ENCODE data around the gene FBXW5. TPM values are rescaled to one million over a fixed set of nuclear protein-coding genes. Genes with fewer than 3 reads are reported as not detected.
A peak's percentile ranks its signal among the peaks of the same experiment; 100 is the strongest.

The FBXW5 gene
- 40.9 TPM for polyA plus RNA-seq (2012; ENCODE audit: low read depth, missing spikeins)

DNA sequence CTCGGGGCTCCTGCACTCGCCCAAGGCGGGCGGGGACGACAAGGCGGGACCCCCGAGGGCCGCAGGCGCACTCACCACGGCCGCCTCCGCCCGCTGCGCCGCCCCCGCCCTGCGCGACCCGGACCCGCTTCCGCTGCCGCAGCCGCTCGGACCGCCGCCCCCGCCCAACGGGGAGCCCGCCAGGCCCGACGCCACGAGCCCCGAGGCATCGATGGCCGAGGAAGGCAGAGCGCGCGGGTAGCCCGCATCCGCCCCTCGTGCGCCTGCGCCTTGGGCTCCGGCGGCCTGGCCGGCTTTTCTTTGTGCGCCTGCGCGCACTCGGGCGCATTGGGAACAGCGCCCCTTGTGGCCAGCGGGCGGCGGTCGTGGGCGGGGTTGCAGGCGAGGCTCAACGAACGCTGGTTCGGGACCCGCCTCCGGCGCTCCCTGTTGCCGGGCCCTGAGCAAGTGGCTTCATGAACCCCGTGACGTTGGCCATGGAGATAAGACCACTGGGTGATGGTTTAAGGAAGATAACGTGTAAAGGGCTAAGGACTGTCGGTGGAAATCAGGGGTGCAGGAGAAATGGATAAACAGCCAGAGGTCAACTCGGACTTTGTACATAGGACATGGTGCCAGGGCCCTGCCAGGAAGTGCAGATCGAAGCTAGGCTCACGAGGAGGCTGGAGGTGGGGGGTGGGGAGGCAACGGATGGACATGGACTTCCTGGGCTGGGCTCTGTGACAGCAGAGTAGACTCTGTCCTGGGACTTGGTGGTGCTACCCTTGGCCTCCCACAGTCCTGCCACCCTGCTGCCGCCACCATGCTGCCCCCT is at the start of gene FBXW5, which contains the start of gene C8G:
Gene FBXW5, minus strand, starts transcription at position 220 of the 814 bp plus-strand sequence. CDS start 655 bp downstream, outside the sequence.
Gene C8G, plus strand, starts transcription at position 725 of the 814 bp plus-strand sequence. Its CDS starts 78 bp downstream, at position 803.
- DNase-seq (ENCODE audit: insufficient read length, low spot score) (peak; percentile 100), FAIRE-seq (peak; percentile 99)
- TF ChIP-seq POLR2A (IDR thresholded peaks at IDR 0.05; ENCODE audit: low read depth, low read length) (no peak), POLR2AphosphoS5 (IDR thresholded peaks at IDR 0.05; ENCODE audit: low read depth, low read length) (peak; percentile 43; the same call in 1 of the 2 replicates), SPI1 (IDR thresholded peaks at IDR 0.05; ENCODE audit: low read depth, low read length) (no peak), TAF1 (IDR thresholded peaks at IDR 0.05; ENCODE audit: low read depth, low read length) (peak; percentile 33; the same call in 1 of the 2 replicates), POU2F2 (IDR thresholded peaks at IDR 0.05; ENCODE audit: low read depth, low read length) (0 out of 2 replicates have a peak, but pooled peaks have one; percentile 39), PAX5 (IDR thresholded peaks at IDR 0.05; ENCODE audit: insufficient read depth, low read length, severe bottlenecking) (peak; percentile 36)

GRCh38 chr9:136992819-136993369 is 48.4 kb upstream of the FBXW5 start:
- no peak for DNase-seq (ENCODE audit: insufficient read length, low spot score)
- TF ChIP-seq POLR2AphosphoS5 (IDR thresholded peaks at IDR 0.05; ENCODE audit: low read depth, low read length) (no peak), POU2F2 (IDR thresholded peaks at IDR 0.05; ENCODE audit: low read depth, low read length) (no peak), SPI1 (IDR thresholded peaks at IDR 0.05; ENCODE audit: low read depth, low read length) (no peak), TAF1 (IDR thresholded peaks at IDR 0.05; ENCODE audit: low read depth, low read length) (no peak)
- no peak for FAIRE-seq

GRCh38 chr9:136991993-136992818 is 47.7 kb upstream of the FBXW5 start, which contains the start of gene PAXX:
TSS of gene PAXX (plus strand) at chr9:136992422. CDS start at chr9:136992444, 22 bp downstream.
- TF ChIP-seq PAX5 (IDR thresholded peaks at IDR 0.05; ENCODE audit: insufficient read depth, low read length, severe bottlenecking) = no peak
- TF ChIP-seq POLR2A (IDR thresholded peaks at IDR 0.05; ENCODE audit: low read depth, low read length) = 0 out of 2 replicates have a peak, but pooled peaks have one; percentile 19
- TF ChIP-seq TAF1 (IDR thresholded peaks at IDR 0.05; ENCODE audit: low read depth, low read length) = no peak
- no peak for TF ChIP-seq SPI1 (IDR thresholded peaks at IDR 0.05; ENCODE audit: low read depth, low read length)
- TF ChIP-seq POLR2AphosphoS5 (IDR thresholded peaks at IDR 0.05; ENCODE audit: low read depth, low read length) = no peak
- TF ChIP-seq POU2F2 (IDR thresholded peaks at IDR 0.05; ENCODE audit: low read depth, low read length) = no peak
- DNase-seq (ENCODE audit: insufficient read length, low spot score) = peak; percentile 99
- peak; percentile 95 for FAIRE-seq

DNA sequence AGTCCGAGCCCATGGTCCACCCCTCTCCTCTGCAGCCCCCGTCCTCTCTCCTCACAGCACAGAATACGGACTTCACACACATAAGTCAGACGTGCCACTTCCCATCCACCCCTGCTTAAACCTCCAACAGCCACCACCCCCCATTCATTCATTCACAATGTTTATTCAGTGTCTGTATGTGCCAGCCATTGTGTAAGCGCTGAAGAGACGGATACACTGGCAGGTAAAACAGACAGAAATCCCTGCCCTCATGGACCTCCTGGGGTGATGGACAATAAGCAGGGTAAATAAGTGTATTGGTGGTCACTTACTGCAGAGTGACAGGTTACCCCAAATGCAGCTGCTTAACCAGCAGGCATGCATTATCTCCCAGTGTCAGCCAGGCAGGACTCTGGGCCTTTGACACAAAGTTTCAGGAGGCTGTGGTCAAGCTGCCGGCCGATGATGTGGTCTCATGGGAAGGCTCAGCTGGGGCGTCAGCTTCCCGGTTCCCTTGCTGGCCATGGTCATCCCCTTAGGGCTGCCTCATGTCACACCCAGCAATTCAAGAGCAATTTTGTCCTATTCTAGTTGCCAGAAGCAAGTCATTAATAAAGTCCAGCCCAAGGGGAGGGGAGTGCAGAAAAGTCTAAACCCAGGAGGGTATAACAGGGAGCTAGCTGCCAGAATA is 45.8 kb upstream of the FBXW5 start:
- no peak for TF ChIP-seq POU2F2 (IDR thresholded peaks at IDR 0.05; ENCODE audit: low read depth, low read length)
- no peak for TF ChIP-seq POLR2A (IDR thresholded peaks at IDR 0.05; ENCODE audit: low read depth, low read length)
- no peak for TF ChIP-seq POLR2AphosphoS5 (IDR thresholded peaks at IDR 0.05; ENCODE audit: low read depth, low read length)
- no peak for FAIRE-seq
- DNase-seq (ENCODE audit: insufficient read length, low spot score) = no peak

- DNase-seq (ENCODE audit: insufficient read length, low spot score) (no peak), FAIRE-seq (no peak)
Observed at GRCh38 chr9:136988872-136989271, 44.3 kb upstream of the FBXW5 start.

GRCh38 chr9:136985853-136986252 is 41.3 kb upstream of the FBXW5 start:
- FAIRE-seq = no peak
- TF ChIP-seq POU2F2 (IDR thresholded peaks at IDR 0.05; ENCODE audit: low read depth, low read length) (no peak), POLR2AphosphoS5 (IDR thresholded peaks at IDR 0.05; ENCODE audit: low read depth, low read length) (no peak), SPI1 (IDR thresholded peaks at IDR 0.05; ENCODE audit: low read depth, low read length) (no peak), POLR2A (IDR thresholded peaks at IDR 0.05; ENCODE audit: low read depth, low read length) (no peak), PAX5 (IDR thresholded peaks at IDR 0.05; ENCODE audit: insufficient read depth, low read length, severe bottlenecking) (no peak), TAF1 (IDR thresholded peaks at IDR 0.05; ENCODE audit: low read depth, low read length) (no peak)

More at GRCh38 chr9:136988872-136989271, 44.3 kb upstream of the FBXW5 start:
- TF ChIP-seq PAX5 (IDR thresholded peaks at IDR 0.05; ENCODE audit: insufficient read depth, low read length, severe bottlenecking) (no peak), POLR2A (IDR thresholded peaks at IDR 0.05; ENCODE audit: low read depth, low read length) (no peak), POU2F2 (IDR thresholded peaks at IDR 0.05; ENCODE audit: low read depth, low read length) (no peak), SPI1 (IDR thresholded peaks at IDR 0.05; ENCODE audit: low read depth, low read length) (no peak), TAF1 (IDR thresholded peaks at IDR 0.05; ENCODE audit: low read depth, low read length) (no peak), POLR2AphosphoS5 (IDR thresholded peaks at IDR 0.05; ENCODE audit: low read depth, low read length) (no peak)

GRCh38 chr9:136985027-136985602 is 40.6 kb upstream of the FBXW5 start:
- FAIRE-seq = no peak
- DNase-seq (ENCODE audit: insufficient read length, low spot score) = no peak
- TF ChIP-seq SPI1 (IDR thresholded peaks at IDR 0.05; ENCODE audit: low read depth, low read length) = no peak

More at GRCh38 chr9:136985853-136986252, 41.3 kb upstream of the FBXW5 start:
- no peak for DNase-seq (ENCODE audit: insufficient read length, low spot score)

GRCh38 chr9:136984464-136985026 is 40.0 kb upstream of the FBXW5 start:
- TF ChIP-seq SPI1 (IDR thresholded peaks at IDR 0.05; ENCODE audit: low read depth, low read length) (no peak), POLR2AphosphoS5 (IDR thresholded peaks at IDR 0.05; ENCODE audit: low read depth, low read length) (no peak), POU2F2 (IDR thresholded peaks at IDR 0.05; ENCODE audit: low read depth, low read length) (no peak), PAX5 (IDR thresholded peaks at IDR 0.05; ENCODE audit: insufficient read depth, low read length, severe bottlenecking) (no peak), TAF1 (IDR thresholded peaks at IDR 0.05; ENCODE audit: low read depth, low read length) (no peak), POLR2A (IDR thresholded peaks at IDR 0.05; ENCODE audit: low read depth, low read length) (no peak)
- DNase-seq (ENCODE audit: insufficient read length, low spot score) = no peak
- FAIRE-seq = no peak

All from GM12891 (cell line).